Esophagus squamous epithelium (tissue), 5 donors: ENCODE data around the gene CDCA5. TPM values are rescaled to one million over a fixed set of nuclear protein-coding genes. Genes with fewer than 3 reads are reported as not detected.
"Not testable (repeated sequence)": the region's sequence is repeated elsewhere in the genome, so short reads cannot be mapped to it uniquely, and the experiment has no call there.

Experiments used
- DNase-seq: peaks from one replicate; lab custom pipeline; 2025; lab: John Stamatoyannopoulos, UW
- H3K27ac ChIP-seq, 4 donors: fragments of 200-600 bp; sonication (generic); one replicate each; pipeline ENCODE4 v1.5.1; 2016 to 2019; ENCODE audit warnings: mild to moderate bottlenecking in 1 of 4
- H3K27me3 ChIP-seq, 4 donors: fragments of 200-600 bp; sonication (generic); 1 replicate in 3 of 4; 2 replicates in 1 of 4; pipeline versions ENCODE4 v1.5.1 to v1.6.0; 2017 to 2021; ENCODE audit warnings: antibody characterized with exemption in 1 of 4
- H3K36me3 ChIP-seq, 3 donors: fragments of 200-600 bp; sonication (generic); one replicate each; pipeline ENCODE4 v1.5.1; 2016 to 2019
- H3K4me1 ChIP-seq, 3 donors: fragments of 200-600 bp; sonication (generic); one replicate each; pipeline ENCODE4 v1.5.1; 2017 to 2019
- H3K4me3 ChIP-seq, 4 donors: fragments of 200-600 bp; sonication (generic); 1 replicate in 3 of 4; 2 replicates in 1 of 4; pipeline ENCODE4 v1.5.1; 2016 to 2019; ENCODE audit warnings: mild to moderate bottlenecking in 2 of 4, moderate library complexity in 1 of 4
- H3K9me3 ChIP-seq, 3 donors: fragments of 200-600 bp; sonication (generic); one replicate each; pipeline ENCODE4 v1.5.1; 2016 to 2019
- CTCF ChIP-seq, 6 experiments: fragments of 450-650 bp in 4 of 6; fragments of 200-600 bp in 2 of 6; sonication (generic) in 2 of 6; IDR thresholded peaks; one replicate each; pipeline ENCODE4 v1.5.1; 2016 to 2019; ENCODE audit warnings: antibody characterized with exemption in 6 of 6, mild to moderate bottlenecking in 4 of 6, moderate library complexity in 4 of 6
- POLR2A ChIP-seq, 4 donors: fragments of 450-650 bp; IDR thresholded peaks; one replicate each; pipeline ENCODE4 v1.6.1; 2017; ENCODE audit warnings: antibody characterized with exemption in 4 of 4, mild to moderate bottlenecking in 4 of 4, moderate library complexity in 3 of 4
- WGBS, 2 donors: methylation state at CpG; one replicate each; pipeline ENCODE4 v1.1.5; 2018; 5-methylcytosine and 5-hydroxymethylcytosine counted together
- intact Hi-C: fragments of 100-400 bp; cut with DNase I; formaldehyde crosslinking; loops from one replicate; pipeline ENCODE4 v1.15.0; 2022
- total RNA-seq, 4 donors: library from RNA; depleted of rRNA; stranded (reverse); fragments of >200 nt; gene quantifications; one replicate each; pipeline ENCODE4 v1.1.0, GENCODE V29; 2016
- donor health status: DM: yes; HTN: yes; CAD: no.

The CDCA5 gene
- total RNA-seq, 4 donors from 2014 or later: 3.1 to 14.3 (median 9.0) TPM

GRCh38 chr11:65121865-65122696 is 38.2 kb upstream of the CDCA5 start, which contains the start of the genes FAU and MRPL49:
Gene FAU, minus strand, starts transcription at chr11:65122134. Its CDS starts 321 bp downstream, at chr11:65121813.
Gene MRPL49, plus strand, starts transcription at chr11:65122321. Its CDS starts 26 bp downstream, at chr11:65122347.
- peak; percentile 95 for DNase-seq
- intact Hi-C loops: loop anchor here (10.0 kb wide), 1 partner anchor 53 kb away; the partner anchor contains the start of gene SPDYC
- Histone ChIP-seq H3K27ac (peak within 1 kb of the TSS; percentile 96 to 98 (median 97)), H3K4me1 (peaks cover 10 to 62% (median 18%) of the 10 kb centered on the region in 3 donors), H3K9me3 (no peaks in the 10 kb centered on the region), H3K27me3 (no peaks in the 10 kb centered on the region), H3K4me3 (peak within 1 kb of the TSS; percentile 68 to 90 (median 84)), H3K36me3 (peaks cover 19 to 70% (median 40%) of the 10 kb centered on the region in 3 donors)
- 0 to 1% methylated on average over 7 to 32 of the region's 64 CpGs for WGBS, 2 donors
- peak in 3 of 4 donors; percentile 88 to 94 (median 89) for TF ChIP-seq POLR2A (IDR thresholded peaks at IDR 0.05)
- peak in 2 of 6 experiments; percentile 9 to 54 for TF ChIP-seq CTCF (IDR thresholded peaks at IDR 0.05)

DNA sequence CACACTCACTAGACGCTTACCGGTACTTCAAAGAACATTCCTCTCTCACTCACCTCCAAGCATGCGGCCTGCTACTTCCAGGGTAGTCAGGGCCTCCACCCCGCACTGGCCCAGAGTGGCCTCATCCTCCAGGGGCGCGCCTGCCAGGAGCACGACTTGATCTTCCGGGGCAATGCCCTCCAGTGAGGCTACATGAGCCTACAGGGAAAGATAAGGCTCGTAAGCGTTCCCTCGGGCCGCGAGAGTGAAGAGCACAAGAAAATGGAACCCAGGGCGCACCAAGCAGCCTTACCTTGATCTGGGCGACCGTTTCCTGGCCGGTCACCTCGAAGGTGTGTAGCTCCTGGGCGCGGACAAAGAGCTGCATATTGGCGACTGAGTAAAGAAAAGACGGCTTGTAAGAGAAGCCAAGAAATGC is 37.6 kb upstream of the CDCA5 start:
- Histone ChIP-seq H3K4me3 (peak overlapping the region; percentile 68 to 90 (median 84)), H3K27ac (peak overlapping the region; percentile 96 to 98 (median 97)), H3K27me3 (no peaks in the 10 kb centered on the region), H3K4me1 (peaks cover 15 to 69% (median 24%) of the 10 kb centered on the region in 3 donors), H3K36me3 (peaks cover 15 to 63% (median 36%) of the 10 kb centered on the region in 3 donors), H3K9me3 (no peaks in the 10 kb centered on the region)
- WGBS, 2 donors: 1 to 4% methylated on average over 18 to 19 of the region's 22 CpGs
- intact Hi-C loops: loop anchor here (10.0 kb wide), 1 partner anchor 53 kb away; the partner anchor contains the start of gene SPDYC
- DNase-seq: no peak
- TF ChIP-seq POLR2A (IDR thresholded peaks at IDR 0.05) (no peak), CTCF (IDR thresholded peaks at IDR 0.05) (no peak)

GRCh38 chr11:65120831-65121230 is 37.0 kb upstream of the CDCA5 start:
- Histone ChIP-seq H3K4me3 (peak overlapping the region; percentile 68 to 90 (median 84)), H3K27ac (peak overlapping the region; percentile 96 to 98 (median 97)), H3K36me3 (peaks cover 9 to 59% (median 29%) of the 10 kb centered on the region in 3 donors), H3K4me1 (peaks cover 21 to 75% (median 30%) of the 10 kb centered on the region in 3 donors), H3K9me3 (no peaks in the 10 kb centered on the region), H3K27me3 (no peaks in the 10 kb centered on the region)
- 69 to 77% methylated on average over 3 of the region's 3 CpGs for WGBS, 2 donors
- intact Hi-C loops: loop anchor here (10.0 kb wide), 1 partner anchor 54 kb away; the partner anchor contains the start of gene SPDYC
- TF ChIP-seq CTCF (IDR thresholded peaks at IDR 0.05): no peak
- TF ChIP-seq POLR2A (IDR thresholded peaks at IDR 0.05): no peak
- DNase-seq: no peak

GRCh38 chr11:65119670-65119995 is 35.8 kb upstream of the CDCA5 start:
- Histone ChIP-seq H3K4me1 (peaks cover 24 to 78% (median 30%) of the 10 kb centered on the region in 3 donors), H3K27ac (peak overlapping the region in 2 of 4 donors; percentile 98), H3K9me3 (no peaks in the 10 kb centered on the region), H3K27me3 (no peaks in the 10 kb centered on the region), H3K36me3 (peaks cover 5 to 58% (median 17%) of the 10 kb centered on the region in 3 donors), H3K4me3 (no peak overlapping the region)
- TF ChIP-seq POLR2A (IDR thresholded peaks at IDR 0.05) (no peak), CTCF (IDR thresholded peaks at IDR 0.05) (no peak)
- DNase-seq: no peak
- intact Hi-C loops: no loop called here

DNA sequence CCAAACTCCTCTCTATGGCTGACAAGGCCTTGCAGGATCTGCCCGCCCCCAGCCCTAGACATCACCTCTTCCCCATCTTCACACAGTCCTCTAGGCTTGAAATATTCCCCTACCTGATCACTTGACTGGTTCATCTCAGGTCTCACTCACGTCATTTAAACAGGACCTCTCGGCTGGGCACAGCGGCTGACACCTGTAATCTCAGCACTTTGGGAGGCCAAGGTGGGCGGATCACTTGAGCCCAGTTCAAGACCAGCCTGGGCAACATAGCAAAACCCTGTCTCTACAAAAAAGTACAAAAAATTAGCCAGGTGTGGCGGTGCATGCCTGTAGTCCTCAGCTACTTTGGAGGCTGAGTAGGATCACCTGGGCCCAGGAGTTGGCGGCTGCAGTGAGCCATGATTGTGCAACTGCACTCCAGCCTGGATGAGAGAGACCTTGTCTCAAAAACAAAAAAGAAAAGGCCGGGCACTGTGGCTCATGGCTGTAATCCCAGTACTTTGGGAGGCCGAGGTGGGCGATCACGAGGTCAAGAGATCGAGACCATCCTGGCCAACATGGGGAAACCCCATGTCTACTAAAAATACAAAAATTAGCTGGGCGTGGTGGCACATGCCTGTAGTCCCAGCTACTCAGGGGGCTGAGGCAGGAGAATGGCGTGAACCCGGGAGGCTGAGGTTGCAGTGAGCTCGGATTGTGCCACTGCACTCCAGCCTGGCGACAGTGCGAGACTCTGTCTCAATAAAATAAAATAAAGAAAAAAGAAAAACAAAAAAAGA is 35.2 kb upstream of the CDCA5 start:
- H3K27me3 ChIP-seq, H3K4me3 ChIP-seq, H3K9me3 ChIP-seq, DNase-seq, intact Hi-C loops: not testable (repeated sequence)
- Histone ChIP-seq H3K27ac (peak overlapping the region in 3 of 4 donors; percentile 90 to 98 (median 98)), H3K36me3 (peaks cover 5 to 53% (median 14%) of the 10 kb centered on the region in 3 donors), H3K4me1 (peaks cover 24 to 75% (median 30%) of the 10 kb centered on the region in 3 donors)
- 85 to 87% methylated on average over 13 to 18 of the region's 18 CpGs for WGBS, 2 donors
